Cardiac muscle cell (in vitro differentiated cells and primary cell): ENCODE measurements around the gene NCBP3. TPM values are rescaled to one million over a fixed set of nuclear protein-coding genes. Genes with fewer than 3 reads are reported as not detected.
"Not testable (repeated sequence)": the region's sequence is repeated elsewhere in the genome, so short reads cannot be mapped to it uniquely, and the experiment has no call there.

Source experiments
- DNase-seq, 2 donors: peaks; one replicate each; pipeline versions ENCODE4 v3.0.0 to v3.0.0-alpha.2; 2010 to 2017; ENCODE audit warnings: low read depth in 1 of 2, low spot score in 1 of 2
- H3K27ac ChIP-seq: fragments of 200-600 bp; sonication (generic); 2 replicates; pipeline ENCODE4 v1.5.1; 2016
- H3K27me3 ChIP-seq: fragments of 200-600 bp; sonication (generic); 2 replicates; pipeline ENCODE4 v1.6.0; 2016; ENCODE audit warnings: control low read depth
- H3K36me3 ChIP-seq: fragments of 200-600 bp; sonication (generic); 2 replicates; pipeline ENCODE4 v1.5.1; 2016; ENCODE audit warnings: control low read depth
- H3K4me1 ChIP-seq: fragments of 200-600 bp; sonication (generic); 2 replicates; pipeline ENCODE4 v1.8.1; 2017; ENCODE audit warnings: low read depth, mild to moderate bottlenecking, mixed run types
- H3K4me3 ChIP-seq: fragments of 200-600 bp; sonication (generic); 2 replicates; pipeline ENCODE4 v1.5.1; 2016; ENCODE audit warnings: mild to moderate bottlenecking
- H3K9me3 ChIP-seq: fragments of 200-600 bp; sonication (generic); 2 replicates; pipeline ENCODE4 v1.5.1; 2017; ENCODE audit warnings: low read depth, mild to moderate bottlenecking, control low read depth
- CTCF ChIP-seq: IDR thresholded peaks from 2 replicates; pipeline ENCODE4 v1.5.1; 2012; ENCODE audit warnings: low read depth, mild to moderate bottlenecking, low read length
- polyA plus RNA-seq: library from polyadenylated mRNA; unstranded; fragments of >200 nt; fragmentation: Nextera tagmentation; extraction: Ambion mirVana; gene quantifications from 2 replicates; pipeline ENCODE4 v1.2.1, GENCODE V29; 2016
- total RNA-seq: library from RNA; depleted of rRNA; stranded (reverse); fragments of >200 nt; gene quantifications from 2 replicates; pipeline ENCODE4 v1.2.3, GENCODE V29; 2016

Gene NCBP3
- total and polyA plus RNA-seq, 2 experiments from 2014 or later, result 27.0 to 32.2 TPM

DNA sequence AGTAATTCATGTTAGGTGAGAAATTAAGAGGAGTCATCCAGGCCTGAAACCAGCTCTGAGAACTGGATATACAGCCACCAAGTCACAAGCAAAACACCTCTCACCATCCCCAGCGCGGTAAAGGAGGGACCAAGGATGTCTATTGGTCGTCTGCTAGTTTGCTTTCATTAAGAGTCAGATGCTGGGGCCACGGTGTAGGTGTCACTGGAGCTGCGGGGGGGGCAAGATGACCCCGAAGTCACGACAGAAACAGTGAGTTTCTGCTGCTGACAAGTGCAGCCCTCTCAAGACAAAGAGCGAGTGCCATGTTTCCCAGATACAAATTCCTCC, 790 bp downstream of the NCBP3 start:
- TF ChIP-seq CTCF, result no peak
- peak overlapping the region; percentile 97 for H3K27ac ChIP-seq
- peaks cover 3% of the 10 kb centered on the region for H3K36me3 ChIP-seq
- H3K4me1 ChIP-seq, result peaks cover 7% of the 10 kb centered on the region
- no peaks in the 10 kb centered on the region for H3K27me3 ChIP-seq
- no peaks in the 10 kb centered on the region for H3K9me3 ChIP-seq
- peak overlapping the region; percentile 76 for H3K4me3 ChIP-seq
- DNase-seq, result no peak

GRCh38 chr17:3844556-3844955, 1.5 kb downstream of the NCBP3 start:
- H3K36me3 ChIP-seq, H3K27me3 ChIP-seq, DNase-seq, H3K4me3 ChIP-seq, H3K9me3 ChIP-seq: not testable (repeated sequence)
- Histone ChIP-seq H3K27ac (peak overlapping the region; percentile 97), H3K4me1 (peaks cover 14% of the 10 kb centered on the region)

DNA sequence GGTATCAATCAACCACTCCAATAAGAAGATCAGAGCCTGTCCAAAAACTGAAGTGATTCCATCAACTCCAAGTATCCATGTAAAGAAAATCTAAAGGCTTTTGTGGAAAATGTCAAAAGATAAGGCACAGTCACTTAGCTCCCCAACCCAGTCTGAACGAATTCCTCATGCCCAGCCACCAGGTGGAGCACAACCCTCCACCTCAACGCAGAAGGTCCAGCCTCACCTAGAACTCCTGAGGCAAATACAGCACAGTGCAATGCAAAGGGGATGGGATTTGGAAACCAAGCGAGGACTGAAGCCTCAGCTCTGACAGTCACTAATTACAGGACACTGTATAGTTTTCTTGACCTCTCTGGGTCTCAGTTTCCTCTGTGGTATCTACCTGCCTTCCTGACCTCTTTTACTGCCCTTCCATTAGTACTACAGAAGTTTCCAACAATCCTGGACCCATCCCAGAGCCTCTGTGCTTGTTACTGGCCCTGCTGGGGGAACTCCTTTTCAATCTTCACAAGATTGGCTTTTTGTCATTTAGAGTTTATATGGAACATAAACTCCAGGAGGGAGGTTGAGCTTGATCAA, 2.0 kb downstream of the NCBP3 start:
- DNase-seq, result peak; percentile 47
- Histone ChIP-seq H3K4me3 (no peak overlapping the region), H3K4me1 (peaks cover 16% of the 10 kb centered on the region), H3K27ac (no peak overlapping the region), H3K9me3 (no peaks in the 10 kb centered on the region), H3K27me3 (no peaks in the 10 kb centered on the region), H3K36me3 (peaks cover 13% of the 10 kb centered on the region)
- TF ChIP-seq CTCF, result peak; percentile 62

DNA sequence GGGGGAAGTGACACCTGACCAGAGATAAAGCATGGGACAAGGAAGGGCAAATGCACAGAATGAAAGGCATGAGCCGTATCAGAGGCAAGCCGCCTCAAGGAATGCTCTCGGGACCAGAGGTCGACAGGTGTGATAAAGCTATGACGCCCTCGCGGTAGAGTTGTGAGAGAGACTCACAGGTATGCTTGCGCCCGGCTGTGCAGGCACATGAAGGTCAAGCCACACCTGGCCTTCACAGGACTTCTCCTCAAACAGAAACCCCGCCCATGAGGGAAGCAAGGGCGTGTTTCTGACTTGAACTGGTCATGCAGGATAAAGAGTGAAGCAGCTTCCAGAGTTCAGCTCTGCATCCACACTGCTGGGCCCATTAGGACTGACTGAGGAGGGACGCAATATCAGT, 7.8 kb downstream of the NCBP3 start:
- H3K4me3 ChIP-seq, result no peak overlapping the region
- H3K27ac ChIP-seq, result peak overlapping the region; percentile 67
- H3K27me3 ChIP-seq, result no peaks in the 10 kb centered on the region
- peaks cover 44% of the 10 kb centered on the region for H3K4me1 ChIP-seq
- no peak for DNase-seq
- no peaks in the 10 kb centered on the region for H3K9me3 ChIP-seq
- no peak for TF ChIP-seq CTCF
- H3K36me3 ChIP-seq, result peaks cover 29% of the 10 kb centered on the region

DNA sequence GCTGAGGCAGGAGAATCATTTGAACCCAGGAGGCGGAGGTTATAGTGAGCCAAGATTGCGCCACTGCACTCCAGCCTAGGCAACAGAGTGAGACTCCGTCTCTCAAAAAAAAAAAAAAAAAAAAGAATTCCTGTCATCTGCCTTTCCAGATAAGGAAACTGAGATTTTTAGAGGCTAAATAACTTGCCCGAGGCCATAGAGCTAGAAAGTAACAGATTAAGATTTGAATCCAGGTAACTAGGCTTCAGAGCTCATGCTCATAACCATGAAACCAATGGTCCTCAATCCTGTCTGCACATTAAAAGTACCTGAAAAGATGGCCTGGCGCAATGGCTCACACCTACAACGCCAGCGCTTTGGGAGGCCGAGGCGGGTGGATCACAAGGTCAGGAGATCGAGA, 9.5 kb downstream of the NCBP3 start:
- peaks cover 29% of the 10 kb centered on the region for H3K36me3 ChIP-seq
- no peak overlapping the region for H3K27ac ChIP-seq
- no peak for TF ChIP-seq CTCF

DNA sequence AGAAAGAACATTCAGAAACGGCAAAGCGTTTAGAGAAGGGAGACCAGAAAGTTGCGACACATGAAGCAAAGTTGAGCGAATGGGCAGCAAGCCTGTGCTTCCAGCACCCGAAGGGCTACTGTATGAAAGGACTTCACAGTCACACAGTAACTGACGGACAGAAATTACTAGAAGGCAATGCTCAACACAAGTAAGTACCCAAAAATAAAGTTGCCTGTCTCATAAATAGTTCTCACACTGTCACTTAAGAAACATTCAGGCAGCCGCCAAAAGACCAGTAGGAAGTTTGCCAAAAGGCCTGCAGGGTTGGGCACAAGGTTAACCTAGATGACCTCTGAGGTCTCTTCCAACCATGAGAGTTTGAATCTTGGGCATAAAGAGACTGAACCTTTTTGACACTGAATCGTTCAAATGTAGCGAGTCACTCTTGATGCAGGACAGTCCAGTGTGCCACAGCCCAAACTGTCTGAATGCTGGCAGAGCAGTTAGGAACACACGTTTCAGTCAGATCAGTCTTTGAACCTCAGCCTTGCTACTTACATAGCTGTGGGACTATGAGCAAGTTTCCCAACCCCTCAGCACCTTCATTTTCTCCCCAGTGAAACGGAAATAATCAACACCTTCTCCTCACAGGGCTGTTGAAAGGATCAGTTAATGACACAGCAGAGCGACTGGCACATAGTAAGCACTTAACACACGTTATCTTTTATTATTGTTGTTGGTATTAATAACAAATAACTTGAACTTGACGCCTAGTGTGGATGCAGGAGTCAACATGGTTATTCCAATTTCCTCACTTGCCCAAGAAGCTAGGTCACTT, 10.4 kb downstream of the NCBP3 start:
- no peak overlapping the region for H3K4me3 ChIP-seq
- H3K36me3 ChIP-seq, result peaks cover 29% of the 10 kb centered on the region
- DNase-seq, result peak in 1 of 2 donors; percentile 22
- H3K27ac ChIP-seq, result peak overlapping the region; percentile 83
- no peaks in the 10 kb centered on the region for H3K27me3 ChIP-seq
- H3K4me1 ChIP-seq, result peaks cover 40% of the 10 kb centered on the region
- H3K9me3 ChIP-seq, result no peaks in the 10 kb centered on the region
- TF ChIP-seq CTCF, result no peak

More for the DNA sequence above, 9.5 kb downstream of the NCBP3 start:
- H3K4me3 ChIP-seq, result no peak overlapping the region
- no peaks in the 10 kb centered on the region for H3K9me3 ChIP-seq
- DNase-seq, result no peak
- no peaks in the 10 kb centered on the region for H3K27me3 ChIP-seq
- peaks cover 44% of the 10 kb centered on the region for H3K4me1 ChIP-seq
